Epithelial cell of esophagus (primary cell): ENCODE measurements around the gene RASGEF1C.

ENCODE experiments used
- DNase-seq: peaks from one replicate; pipeline ENCODE4 v3.0.0; 2010; ENCODE audit warnings: low read depth
- H3K4me3 ChIP-seq: 2 replicates; pipeline ENCODE4 v1.5.1; 2011; ENCODE audit warnings: mild to moderate bottlenecking, low read length, control low read depth
- CTCF ChIP-seq: IDR thresholded peaks from 2 replicates; pipeline ENCODE4 v1.5.1; 2011; ENCODE audit warnings: low read depth, mild to moderate bottlenecking, low read length, control low read depth, inconsistent platforms; ENCODE audit not compliant: insufficient read depth; ENCODE audit errors: missing control alignments

Gene RASGEF1C

GRCh38 chr5:180180421-180180820 is 28.6 kb downstream of the RASGEF1C start:
- no peak for TF ChIP-seq CTCF
- no peak for DNase-seq
- H3K4me3 ChIP-seq, result no peak overlapping the region

GRCh38 chr5:180179442-180180420 is 29.3 kb downstream of the RASGEF1C start:
- no peak overlapping the region for H3K4me3 ChIP-seq
- no peak for DNase-seq
- TF ChIP-seq CTCF, result no peak

- no peak for TF ChIP-seq CTCF
- H3K4me3 ChIP-seq, result no peak overlapping the region
- DNase-seq, result no peak
Measured at GRCh38 chr5:180178531-180179441, 30.2 kb downstream of the RASGEF1C start.

- TF ChIP-seq CTCF, result no peak
- DNase-seq, result no peak
- H3K4me3 ChIP-seq, result no peak overlapping the region
Measured at GRCh38 chr5:180176191-180176590, 32.8 kb downstream of the RASGEF1C start.

GRCh38 chr5:180175015-180175431 is 34.0 kb downstream of the RASGEF1C start:
- no peak for DNase-seq
- H3K4me3 ChIP-seq, result no peak overlapping the region
- TF ChIP-seq CTCF, result no peak

GRCh38 chr5:180174587-180174972 is 34.4 kb downstream of the RASGEF1C start:
- no peak for TF ChIP-seq CTCF
- DNase-seq, result no peak

More at GRCh38 chr5:180174587-180174972, 34.4 kb downstream of the RASGEF1C start:
- no peak overlapping the region for H3K4me3 ChIP-seq
